ENCODE measurements around the gene MOV10L1.

GRCh38 chr22:50175921-50176849 lies 86.4 kb downstream of the MOV10L1 start:
- TF ChIP-seq CTCF (IDR thresholded peaks at IDR 0.05 in 4 of 5, conservative IDR thresholded peaks at IDR 0.05 in 1 of 5) (no peak), POLR2A (IDR thresholded peaks at IDR 0.05) (no peak)

All from gastrocnemius medialis (tissue), 4 donors.